Activated T-helper 2 cell treated with anti-CD3 and anti-CD28 coated beads, Interferon-gamma antibody, Interleukin-2, Interleukin-4, amounts not matched to agents 10 μg/mL and 5 μg/mL and 100 μg/mL, durations not matched to agents 14 hours and 24 hours and 36 hours (primary cell): ENCODE measurements around the gene ERMAP. TPM values are rescaled to one million over a fixed set of nuclear protein-coding genes. Genes with fewer than 3 reads are reported as not detected.
"Not testable (repeated sequence)": the region's sequence is repeated elsewhere in the genome, so short reads cannot be mapped to it uniquely, and the experiment has no call there.

Experiments used
- DNase-seq: peaks from one replicate; pipeline ENCODE4 v3.0.0; 2021; ENCODE audit warnings: low spot score
- H3K27ac Mint-ChIP-seq: one replicate; pipeline ENCODE4 v1.8.0; 2021; ENCODE audit warnings: mixed read lengths
- H3K27me3 Mint-ChIP-seq: one replicate; pipeline ENCODE4 v1.8.0; 2021; ENCODE audit warnings: low read depth, mixed read lengths
- H3K36me3 Mint-ChIP-seq: one replicate; pipeline ENCODE4 v1.8.0; 2021; ENCODE audit warnings: low read depth, mixed read lengths
- H3K4me1 Mint-ChIP-seq: one replicate; pipeline ENCODE4 v1.8.0; 2021; ENCODE audit warnings: low read depth, mixed read lengths
- H3K4me3 Mint-ChIP-seq: one replicate; pipeline ENCODE4 v1.8.0; 2021; ENCODE audit warnings: low read depth, mild to moderate bottlenecking, moderate library complexity, mixed read lengths
- H3K9me3 Mint-ChIP-seq: one replicate; pipeline ENCODE4 v1.8.0; 2021; ENCODE audit warnings: mixed read lengths
- intact Hi-C: fragments of 100-400 bp; cut with micrococcal nuclease; formaldehyde crosslinking; loops from one replicate; pipeline ENCODE4 v1.15.1; 2023
- total RNA-seq: library from RNA; stranded (reverse); gene quantifications from 2 replicates; pipeline ENCODE4 v1.2.3, GENCODE V29; 2022

ERMAP gene
- total RNA-seq, 1 donor from 2014 or later = 3.1 TPM

DNA sequence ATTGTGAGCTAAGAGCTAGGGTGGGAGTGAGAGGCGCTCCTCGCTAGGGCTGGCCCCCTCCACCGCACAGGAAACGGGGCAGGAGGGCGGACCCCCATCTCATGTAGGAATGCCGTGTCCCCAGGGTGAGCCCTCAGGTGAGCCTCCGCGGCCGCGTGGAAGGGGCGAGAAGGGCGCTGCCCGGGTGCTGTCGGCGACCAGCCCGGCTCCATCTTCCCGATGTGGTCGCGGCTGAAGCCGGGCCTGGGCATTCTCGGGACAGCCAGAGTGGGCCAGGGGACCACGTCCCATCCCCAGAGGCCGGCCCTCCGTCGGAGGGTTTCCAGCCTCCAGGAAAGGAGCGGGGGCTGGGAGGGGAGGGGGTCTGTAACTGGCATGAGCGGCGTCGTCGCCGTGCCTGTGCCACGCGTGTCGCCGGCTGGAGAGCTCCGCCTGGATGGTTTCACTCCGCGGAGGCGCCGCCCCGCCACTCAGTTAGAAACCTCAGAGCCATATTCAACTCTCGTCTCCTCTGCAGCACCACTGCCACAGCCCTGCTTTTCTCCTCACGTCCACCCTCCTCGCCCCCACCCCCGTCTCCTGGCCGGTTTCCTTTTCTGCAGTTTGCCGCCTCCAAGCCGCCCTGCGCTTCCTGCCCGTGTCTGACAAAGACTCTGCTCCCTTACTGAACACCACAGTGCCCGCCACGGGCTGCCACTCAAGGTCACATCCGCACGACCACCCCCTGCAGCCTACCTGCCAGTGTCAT is 31.8 kb upstream of the ERMAP start, which contains the start of gene TMEM269:
TMEM269 (plus strand) TSS at position 46 of the 748 bp plus-strand sequence. CDS start 4,903 bp downstream, outside the sequence.
- H3K4me1 Mint-ChIP-seq = peaks cover 21% of the 10 kb centered on the region
- peaks cover 22% of the 10 kb centered on the region for H3K36me3 Mint-ChIP-seq
- peak within 1 kb of the TSS; percentile 43 for H3K4me3 Mint-ChIP-seq
- intact Hi-C loops = no loop called here
- no peaks in the 10 kb centered on the region for H3K27me3 Mint-ChIP-seq
- H3K9me3 Mint-ChIP-seq = no peaks in the 10 kb centered on the region
- no peak within 1 kb of the TSS for H3K27ac Mint-ChIP-seq
- peak; percentile 43 for DNase-seq

DNA sequence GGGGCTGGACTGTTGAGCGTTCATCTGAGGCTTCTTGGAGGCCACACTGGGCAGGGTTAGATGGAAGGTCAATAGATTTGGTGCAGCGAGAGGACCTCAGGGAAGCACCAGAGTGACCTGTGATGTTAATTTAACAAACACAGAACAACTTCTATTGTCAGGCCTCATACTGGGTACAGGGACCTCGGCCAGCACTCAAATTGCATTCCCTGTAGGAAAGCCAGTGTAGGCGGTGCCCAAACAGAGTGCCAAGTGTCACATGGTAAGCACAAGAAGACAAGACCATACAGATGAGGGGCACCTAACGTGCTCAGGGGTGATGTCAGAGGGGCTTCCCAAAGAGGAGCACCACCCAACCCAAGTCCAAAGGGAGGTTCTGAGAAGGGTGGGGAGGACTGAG is 30.8 kb upstream of the ERMAP start:
- Mint-ChIP-seq H3K36me3 (peaks cover 14% of the 10 kb centered on the region), H3K4me3 (no peak overlapping the region), H3K27ac (no peak overlapping the region), H3K4me1 (peaks cover 12% of the 10 kb centered on the region), H3K27me3 (no peaks in the 10 kb centered on the region), H3K9me3 (no peaks in the 10 kb centered on the region)
- intact Hi-C loops = no loop called here
- DNase-seq = no peak

DNA sequence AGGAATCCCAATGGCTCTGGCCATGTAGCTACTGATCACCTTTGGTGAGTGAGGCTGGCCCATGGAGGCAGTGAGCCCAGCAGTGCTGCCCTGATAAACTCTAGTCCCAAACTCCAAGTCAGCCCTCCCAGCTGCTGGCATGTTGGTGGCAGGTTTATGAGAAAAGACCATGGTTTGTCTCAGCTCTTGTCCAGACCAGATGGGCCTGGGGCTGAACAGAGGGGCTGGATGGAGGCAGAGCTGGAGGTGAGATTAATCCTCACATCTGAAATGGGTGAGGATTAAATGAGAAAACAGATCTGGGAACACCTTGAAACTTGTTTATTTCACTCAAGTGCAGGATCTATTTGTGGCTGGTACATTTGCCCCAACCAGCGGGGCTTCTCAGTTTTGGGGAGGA is 28.9 kb upstream of the ERMAP start:
- H3K36me3 Mint-ChIP-seq = peaks cover 9% of the 10 kb centered on the region
- peaks cover 11% of the 10 kb centered on the region for H3K4me1 Mint-ChIP-seq
- H3K9me3 Mint-ChIP-seq = no peaks in the 10 kb centered on the region
- intact Hi-C loops = no loop called here
- no peak overlapping the region for H3K27ac Mint-ChIP-seq
- no peak overlapping the region for H3K4me3 Mint-ChIP-seq
- H3K27me3 Mint-ChIP-seq = peaks cover 2% of the 10 kb centered on the region
- DNase-seq = no peak

DNA sequence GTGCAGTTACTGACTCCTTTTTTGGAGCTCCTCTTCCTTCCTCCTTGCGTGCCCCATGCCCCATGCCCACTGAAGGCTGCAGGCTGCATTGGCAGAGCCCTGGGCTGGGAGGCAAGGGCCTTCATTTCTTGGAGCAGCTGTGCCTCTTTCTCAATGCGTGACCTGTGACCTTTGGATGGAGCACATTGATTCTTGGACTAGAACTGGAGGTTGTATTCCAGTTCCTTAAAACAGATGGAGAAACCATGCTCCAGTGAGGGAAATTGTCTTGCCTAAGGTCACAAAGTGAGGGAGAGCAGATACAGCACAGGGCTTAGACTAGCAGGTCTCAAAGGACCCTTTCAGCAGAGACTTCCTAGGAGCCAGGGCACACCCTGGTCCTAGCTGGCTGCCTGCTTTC is 23.1 kb upstream of the ERMAP start:
- Mint-ChIP-seq H3K27me3 (peaks cover 7% of the 10 kb centered on the region), H3K36me3 (no peaks in the 10 kb centered on the region), H3K4me1 (no peaks in the 10 kb centered on the region), H3K9me3 (no peaks in the 10 kb centered on the region), H3K27ac (no peak overlapping the region), H3K4me3 (no peak overlapping the region)
- no peak for DNase-seq
- intact Hi-C loops = no loop called here

DNA sequence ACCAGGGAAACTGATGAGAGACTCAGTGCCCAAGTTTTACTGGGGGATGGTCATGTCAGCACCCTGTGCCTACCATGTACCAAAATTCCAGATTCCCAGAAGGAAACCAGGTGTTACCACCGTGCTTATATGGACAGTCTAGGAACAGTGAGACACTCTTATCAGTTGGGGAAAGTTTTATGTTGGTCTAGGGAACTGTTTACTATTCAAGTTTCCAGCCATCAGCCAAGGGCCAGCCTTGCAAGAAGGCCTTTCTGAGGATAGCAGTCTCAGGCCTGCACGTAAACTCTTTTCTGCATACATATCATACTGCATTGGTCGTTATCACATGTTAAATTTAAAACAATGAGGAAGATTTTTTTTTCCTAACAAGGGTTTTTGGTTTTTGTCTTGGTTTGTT is 19.5 kb upstream of the ERMAP start:
- Mint-ChIP-seq H3K27me3 (peaks cover 8% of the 10 kb centered on the region), H3K36me3 (no peaks in the 10 kb centered on the region), H3K4me1 (no peaks in the 10 kb centered on the region), H3K9me3 (no peaks in the 10 kb centered on the region), H3K4me3 (no peak overlapping the region), H3K27ac (no peak overlapping the region)
- DNase-seq = no peak
- intact Hi-C loops = no loop called here

DNA sequence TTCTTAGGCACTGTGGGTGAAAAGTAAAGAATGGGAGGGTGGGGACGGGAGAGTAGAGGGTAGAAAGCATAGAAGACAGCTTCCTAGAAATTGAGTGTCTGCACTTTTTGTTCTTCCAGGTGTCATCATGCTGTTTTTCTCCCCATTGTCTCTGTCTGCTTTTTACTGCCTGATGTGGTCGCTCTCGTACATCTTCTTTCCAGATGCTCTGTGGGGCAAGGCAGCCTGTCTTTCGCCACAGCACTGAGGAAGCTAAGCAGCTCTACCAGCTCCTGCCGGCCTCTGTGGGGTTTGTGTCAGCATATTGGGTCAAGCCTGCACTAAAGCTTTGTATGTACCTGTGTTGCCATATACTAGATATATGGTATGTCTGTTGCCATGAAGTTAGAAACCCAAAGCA is 18.9 kb upstream of the ERMAP start:
- no peaks in the 10 kb centered on the region for H3K4me1 Mint-ChIP-seq
- peaks cover 8% of the 10 kb centered on the region for H3K27me3 Mint-ChIP-seq
- H3K4me3 Mint-ChIP-seq = no peak overlapping the region
- no peak overlapping the region for H3K27ac Mint-ChIP-seq
- H3K36me3 Mint-ChIP-seq = no peaks in the 10 kb centered on the region
- DNase-seq = no peak
- intact Hi-C loops = no loop called here
- no peaks in the 10 kb centered on the region for H3K9me3 Mint-ChIP-seq

DNA sequence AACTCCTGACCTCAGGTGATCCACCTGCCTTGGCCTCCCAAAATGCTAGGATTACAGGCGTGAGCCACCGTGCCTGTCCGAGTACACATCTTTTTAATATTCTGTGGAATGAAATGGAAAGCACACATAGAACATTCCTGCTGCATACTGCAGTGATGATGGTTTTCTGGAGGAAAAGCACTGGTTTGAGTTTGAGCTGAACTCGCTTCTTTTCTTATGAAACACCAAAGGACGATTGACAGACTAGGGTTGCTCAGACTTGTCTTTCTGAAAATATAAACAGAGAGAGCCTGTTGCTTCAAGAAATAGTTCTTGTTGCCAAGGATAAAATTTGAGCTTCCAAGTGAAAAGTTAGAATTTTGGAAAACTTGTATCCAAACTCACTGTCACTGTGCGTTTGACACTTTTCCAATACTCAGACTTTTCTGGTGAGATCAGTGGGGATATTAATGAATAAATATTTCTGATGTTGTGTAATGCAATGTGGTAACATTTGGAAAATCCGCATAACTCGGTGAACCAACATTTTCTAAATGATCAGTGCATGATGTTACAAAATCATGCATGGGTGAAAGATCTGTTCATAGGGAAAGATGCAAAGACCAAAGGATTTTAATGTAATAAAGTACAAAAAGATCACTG is 15.0 kb upstream of the ERMAP start:
- no peak overlapping the region for H3K4me3 Mint-ChIP-seq
- H3K4me1 Mint-ChIP-seq = no peaks in the 10 kb centered on the region
- no peak overlapping the region for H3K27ac Mint-ChIP-seq
- H3K27me3 Mint-ChIP-seq = peaks cover 4% of the 10 kb centered on the region
- DNase-seq = no peak
- no peaks in the 10 kb centered on the region for H3K9me3 Mint-ChIP-seq
- peaks cover 5% of the 10 kb centered on the region for H3K36me3 Mint-ChIP-seq
- intact Hi-C loops = no loop called here

DNA sequence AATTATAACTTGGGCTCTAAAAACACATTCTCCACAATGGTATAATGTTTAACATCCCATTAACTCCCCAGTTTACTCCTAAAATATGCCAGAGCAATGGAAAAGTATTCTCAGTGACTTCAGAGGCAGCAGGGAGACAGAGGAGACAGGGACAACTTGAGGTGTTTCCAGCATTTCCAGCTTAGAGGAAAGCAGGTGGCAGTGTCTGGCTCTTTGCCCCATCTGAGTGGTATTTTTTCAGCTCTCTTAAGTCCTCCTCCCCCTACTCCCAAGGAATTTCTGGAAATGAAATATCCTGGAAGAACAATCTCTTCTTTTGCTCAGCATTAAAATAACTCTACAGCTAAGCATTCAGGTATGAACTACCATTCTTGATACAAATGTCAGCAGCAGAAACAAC is 10.8 kb upstream of the ERMAP start:
- peaks cover 4% of the 10 kb centered on the region for H3K27me3 Mint-ChIP-seq

DNA sequence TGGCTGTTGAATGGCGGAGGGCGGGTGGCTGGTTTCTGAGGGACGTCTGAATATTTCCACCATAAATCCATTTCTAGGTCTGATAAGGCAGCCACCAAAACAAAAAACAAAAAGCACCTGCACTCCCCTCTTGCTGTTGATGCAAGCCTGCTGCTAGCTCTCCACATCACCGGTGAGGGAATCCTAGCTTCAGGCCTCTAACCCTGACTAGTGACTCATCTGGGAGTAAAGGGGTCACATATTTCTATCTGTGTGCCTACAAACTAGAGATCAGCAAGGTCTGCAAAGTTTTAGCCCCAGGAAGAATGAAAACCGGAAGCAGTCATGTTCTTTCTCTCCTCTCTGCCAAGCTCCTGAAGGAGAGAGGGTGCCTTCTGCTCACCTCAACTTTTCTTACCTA is 10.3 kb upstream of the ERMAP start:
- no peak for DNase-seq
- intact Hi-C loops = no loop called here
- no peaks in the 10 kb centered on the region for H3K9me3 Mint-ChIP-seq
- H3K36me3 Mint-ChIP-seq = peaks cover 5% of the 10 kb centered on the region
- H3K27me3 Mint-ChIP-seq = peaks cover 4% of the 10 kb centered on the region
- H3K4me1 Mint-ChIP-seq = no peaks in the 10 kb centered on the region
- H3K27ac Mint-ChIP-seq = no peak overlapping the region
- H3K4me3 Mint-ChIP-seq = no peak overlapping the region

More for the DNA sequence above, 10.8 kb upstream of the ERMAP start:
- intact Hi-C loops = no loop called here
- Mint-ChIP-seq H3K4me1 (no peaks in the 10 kb centered on the region), H3K4me3 (no peak overlapping the region), H3K9me3 (no peaks in the 10 kb centered on the region), H3K27ac (no peak overlapping the region), H3K36me3 (peaks cover 5% of the 10 kb centered on the region)
- no peak for DNase-seq

DNA sequence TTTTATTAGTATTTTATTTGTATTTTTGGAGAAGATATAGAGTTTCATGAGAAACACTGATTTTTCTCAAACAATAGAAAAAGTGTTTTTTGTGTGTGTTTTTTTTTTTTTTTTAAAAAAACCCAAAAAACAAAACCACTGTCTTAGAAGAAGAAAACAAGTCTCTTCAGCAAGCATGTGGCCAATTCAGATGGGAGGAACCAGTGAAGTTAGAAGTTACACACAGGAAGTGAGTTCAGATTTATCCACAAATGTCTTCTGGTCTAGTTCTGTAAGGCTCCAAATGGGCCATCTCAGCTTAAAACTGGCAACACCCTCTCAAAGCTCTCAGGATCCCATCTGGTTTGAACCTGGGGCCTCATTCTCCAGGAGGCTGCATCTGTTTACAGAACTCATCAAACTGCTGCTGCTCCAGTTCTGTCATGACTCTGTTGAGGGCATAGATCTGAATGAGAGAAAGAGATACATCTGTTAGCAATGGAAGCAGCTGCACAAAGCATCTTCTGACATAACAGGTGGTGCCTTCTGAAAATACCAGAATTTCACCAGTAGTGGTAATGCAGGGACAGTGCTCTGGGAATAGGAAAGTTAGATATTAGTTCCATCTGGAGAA is 9.8 kb upstream of the ERMAP start:
- Mint-ChIP-seq H3K27ac (no peak overlapping the region), H3K27me3 (peaks cover under 1% of the 10 kb centered on the region)

DNA sequence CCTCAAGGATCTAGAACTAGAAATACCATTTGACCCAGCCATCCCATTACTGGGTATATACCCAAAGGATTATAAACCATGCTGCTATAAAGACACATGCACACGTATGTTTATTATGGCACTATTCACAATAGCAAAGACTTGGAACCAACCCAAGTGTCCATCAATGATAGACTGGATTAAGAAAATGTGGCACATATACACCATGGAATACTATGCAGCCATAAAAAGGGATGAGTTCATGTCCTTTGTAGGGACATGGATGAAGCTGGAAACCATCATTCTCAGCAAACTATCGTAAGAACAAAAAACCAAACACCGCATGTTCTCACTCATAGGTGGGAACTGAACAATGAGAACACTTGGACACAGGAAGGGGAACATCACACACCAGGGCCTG is 2.1 kb upstream of the ERMAP start:
- H3K4me3 Mint-ChIP-seq, intact Hi-C loops, DNase-seq, H3K36me3 Mint-ChIP-seq, H3K27me3 Mint-ChIP-seq, H3K27ac Mint-ChIP-seq, H3K9me3 Mint-ChIP-seq: not testable (repeated sequence)
- peaks cover 20% of the 10 kb centered on the region for H3K4me1 Mint-ChIP-seq

More for the DNA sequence above, 9.8 kb upstream of the ERMAP start:
- Mint-ChIP-seq H3K4me3 (no peak overlapping the region), H3K36me3 (peaks cover 5% of the 10 kb centered on the region), H3K9me3 (no peaks in the 10 kb centered on the region), H3K4me1 (no peaks in the 10 kb centered on the region)
- intact Hi-C loops = no loop called here
- no peak for DNase-seq

DNA sequence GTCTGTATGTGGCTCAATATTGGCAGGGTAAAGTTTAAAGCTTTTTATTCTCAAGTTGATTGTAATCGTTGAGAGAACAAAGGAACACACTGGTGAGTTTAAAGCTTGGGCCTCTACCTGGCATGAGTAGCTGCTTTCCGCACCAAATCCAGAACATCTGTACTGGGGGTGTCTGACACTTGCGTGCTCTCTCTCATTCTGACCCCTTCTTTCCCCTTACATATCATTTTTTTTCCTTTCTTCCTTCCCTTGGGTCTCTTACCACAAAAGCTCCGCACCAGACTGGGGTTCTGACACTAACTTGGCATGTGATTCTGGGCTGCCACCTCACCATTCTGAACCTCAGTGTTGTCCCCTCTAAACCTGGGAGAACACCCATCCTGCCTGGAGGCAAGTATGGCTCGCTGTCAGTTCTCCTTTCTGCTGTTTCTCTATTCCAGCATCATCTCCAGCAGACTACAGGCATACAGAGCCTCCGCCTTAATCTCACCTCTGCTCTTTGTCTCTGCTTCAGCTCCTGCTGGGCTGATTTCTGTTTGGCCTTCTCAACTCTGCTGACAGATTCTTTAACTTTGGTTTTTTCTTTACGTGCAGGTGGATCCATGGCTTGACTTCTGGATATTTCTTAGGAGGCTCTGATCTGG is 859 bp upstream of the ERMAP start:
- peaks cover 8% of the 10 kb centered on the region for H3K36me3 Mint-ChIP-seq
- H3K27ac Mint-ChIP-seq = peak overlapping the region; percentile 84
- H3K27me3 Mint-ChIP-seq = no peaks in the 10 kb centered on the region
- H3K4me1 Mint-ChIP-seq = peaks cover 22% of the 10 kb centered on the region
- peak overlapping the region; percentile 85 for H3K4me3 Mint-ChIP-seq
- DNase-seq = no peak
- intact Hi-C loops = loop anchor here (2.0 kb wide), 2 partner anchors 49 to 143 kb away; partner anchors contain the start of genes C1orf50, P3H1 and SLC2A1
- no peaks in the 10 kb centered on the region for H3K9me3 Mint-ChIP-seq
